ENCODE data around the gene VGLL4.

Gene VGLL4

DNA sequence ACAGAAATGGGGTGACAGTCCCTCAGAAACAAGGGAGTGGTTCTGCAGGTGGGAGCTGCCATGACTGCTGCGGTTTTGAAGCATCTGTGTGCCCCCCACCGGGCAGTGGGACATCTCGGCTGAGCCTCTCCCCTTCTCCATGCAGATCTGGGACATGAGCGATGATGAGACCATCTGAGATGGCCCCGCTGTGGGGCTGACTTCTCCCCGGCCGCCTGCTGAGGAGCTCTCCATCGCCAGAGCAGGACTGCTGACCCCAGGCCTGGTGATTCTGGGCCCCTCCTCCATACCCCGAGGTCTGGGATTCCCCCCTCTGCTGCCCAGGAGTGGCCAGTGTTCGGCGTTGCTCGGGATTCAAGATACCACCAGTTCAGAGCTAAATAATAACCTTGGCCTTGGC lies 89.0 kb downstream of the VGLL4 start:
- no peaks in the 10 kb centered on the region for H3K9me3 ChIP-seq (ENCODE audit: control insufficient read depth, low read length)
- no peak overlapping the region for H3K4me3 ChIP-seq (ENCODE audit: low read depth, low read length)
- H3K79me2 ChIP-seq = peaks cover 3% of the 10 kb centered on the region
- no peaks in the 10 kb centered on the region for H3K4me1 ChIP-seq
- no peaks in the 10 kb centered on the region for H3K36me3 ChIP-seq (ENCODE audit: control insufficient read depth, insufficient read depth, low read length)
- no peak overlapping the region for H3K4me2 ChIP-seq (ENCODE audit: low read length)
- H3K9ac ChIP-seq = no peak overlapping the region
- no peaks in the 10 kb centered on the region for H3K27me3 ChIP-seq (ENCODE audit: control insufficient read depth, insufficient read depth, low read length)
- TF ChIP-seq, protein P1, sequence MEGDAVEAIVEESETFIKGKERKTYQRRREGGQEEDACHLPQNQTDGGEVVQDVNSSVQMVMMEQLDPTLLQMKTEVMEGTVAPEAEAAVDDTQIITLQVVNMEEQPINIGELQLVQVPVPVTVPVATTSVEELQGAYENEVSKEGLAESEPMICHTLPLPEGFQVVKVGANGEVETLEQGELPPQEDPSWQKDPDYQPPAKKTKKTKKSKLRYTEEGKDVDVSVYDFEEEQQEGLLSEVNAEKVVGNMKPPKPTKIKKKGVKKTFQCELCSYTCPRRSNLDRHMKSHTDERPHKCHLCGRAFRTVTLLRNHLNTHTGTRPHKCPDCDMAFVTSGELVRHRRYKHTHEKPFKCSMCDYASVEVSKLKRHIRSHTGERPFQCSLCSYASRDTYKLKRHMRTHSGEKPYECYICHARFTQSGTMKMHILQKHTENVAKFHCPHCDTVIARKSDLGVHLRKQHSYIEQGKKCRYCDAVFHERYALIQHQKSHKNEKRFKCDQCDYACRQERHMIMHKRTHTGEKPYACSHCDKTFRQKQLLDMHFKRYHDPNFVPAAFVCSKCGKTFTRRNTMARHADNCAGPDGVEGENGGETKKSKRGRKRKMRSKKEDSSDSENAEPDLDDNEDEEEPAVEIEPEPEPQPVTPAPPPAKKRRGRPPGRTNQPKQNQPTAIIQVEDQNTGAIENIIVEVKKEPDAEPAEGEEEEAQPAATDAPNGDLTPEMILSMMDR (IDR thresholded peaks at IDR 0.05) = no peak
- H2AFZ ChIP-seq = no peak overlapping the region
- no peak overlapping the region for H3K27ac ChIP-seq

DNA sequence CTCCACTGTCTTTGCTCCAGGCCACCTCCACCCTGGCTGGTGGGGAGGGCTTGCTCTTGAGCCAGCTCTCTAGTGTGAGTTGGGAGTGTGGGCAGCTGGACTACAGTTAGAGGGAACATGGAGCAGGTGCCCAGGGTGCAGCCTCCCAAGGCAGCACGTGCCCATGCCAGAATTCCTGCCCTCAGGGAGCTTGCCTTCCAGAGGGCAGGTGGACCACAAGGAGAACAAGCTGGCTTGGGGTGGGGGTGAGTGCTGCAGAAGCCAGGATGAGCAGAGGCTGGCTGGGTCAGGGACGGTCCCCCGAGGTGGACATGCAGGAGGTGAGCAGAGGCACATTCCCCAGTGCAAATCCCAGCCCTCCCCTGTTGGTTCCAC lies 89.5 kb downstream of the VGLL4 start:
- TF ChIP-seq, protein P1 (IDR thresholded peaks at IDR 0.05) = no peak
- H3K27me3 ChIP-seq (ENCODE audit: control insufficient read depth, insufficient read depth, low read length) = no peaks in the 10 kb centered on the region
- no peak overlapping the region for H3K9ac ChIP-seq
- H3K4me2 ChIP-seq (ENCODE audit: low read length) = no peak overlapping the region
- no peak overlapping the region for H2AFZ ChIP-seq
- H3K79me2 ChIP-seq = peaks cover 3% of the 10 kb centered on the region
- no peaks in the 10 kb centered on the region for H3K36me3 ChIP-seq (ENCODE audit: control insufficient read depth, insufficient read depth, low read length)
- H3K4me1 ChIP-seq = no peaks in the 10 kb centered on the region
- H3K27ac ChIP-seq = no peak overlapping the region
- H3K4me3 ChIP-seq (ENCODE audit: low read depth, low read length) = no peak overlapping the region
- no peaks in the 10 kb centered on the region for H3K9me3 ChIP-seq (ENCODE audit: control insufficient read depth, low read length)

DNA sequence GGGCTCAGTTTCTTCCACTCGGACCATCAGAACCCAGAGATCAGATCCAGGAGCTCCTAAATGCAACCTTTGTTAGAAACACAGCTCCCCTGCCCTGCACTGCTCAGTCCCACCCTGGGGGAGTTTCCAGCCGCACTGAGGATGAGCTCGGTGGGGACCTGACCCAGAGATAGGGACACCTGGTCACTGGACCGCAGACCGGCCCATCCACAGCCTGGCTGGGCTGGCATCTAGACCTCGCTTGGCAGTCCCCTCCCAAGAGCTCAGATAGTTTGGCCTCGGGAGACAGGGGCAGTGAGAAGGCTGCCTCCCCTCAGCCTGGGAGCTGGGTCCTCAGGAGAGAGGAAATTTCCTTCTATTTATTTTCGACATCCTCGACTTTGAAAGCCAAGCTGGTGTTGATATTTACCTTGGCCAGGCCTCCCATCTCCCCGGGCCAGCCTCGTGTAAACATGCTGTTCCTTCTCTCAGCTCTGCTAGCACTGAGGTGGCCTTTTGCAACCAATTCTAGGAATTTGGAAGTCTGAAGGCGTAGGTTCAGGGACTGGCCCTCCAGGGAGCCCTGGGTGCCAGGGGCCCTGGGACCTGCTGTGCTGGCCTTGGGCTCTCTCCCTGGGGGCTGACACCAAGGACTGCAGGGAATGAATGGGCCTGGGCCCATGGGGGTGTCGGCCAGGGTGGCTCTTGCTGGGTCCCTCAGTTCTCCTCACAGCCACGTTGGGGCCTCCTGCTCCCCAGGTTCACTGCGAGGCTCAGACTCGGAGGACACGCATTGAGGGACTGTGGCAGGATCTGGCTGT lies 90.1 kb downstream of the VGLL4 start:
- H3K4me1 ChIP-seq = peaks cover 2% of the 10 kb centered on the region
- no peak overlapping the region for H3K4me2 ChIP-seq (ENCODE audit: low read length)
- no peak overlapping the region for H2AFZ ChIP-seq
- H3K27me3 ChIP-seq (ENCODE audit: control insufficient read depth, insufficient read depth, low read length) = no peaks in the 10 kb centered on the region
- no peaks in the 10 kb centered on the region for H3K9me3 ChIP-seq (ENCODE audit: control insufficient read depth, low read length)
- no peaks in the 10 kb centered on the region for H3K36me3 ChIP-seq (ENCODE audit: control insufficient read depth, insufficient read depth, low read length)
- no peak overlapping the region for H3K9ac ChIP-seq
- TF ChIP-seq, protein P1 (IDR thresholded peaks at IDR 0.05) = no peak
- peaks cover 3% of the 10 kb centered on the region for H3K79me2 ChIP-seq
- H3K27ac ChIP-seq = no peak overlapping the region
- no peak overlapping the region for H3K4me3 ChIP-seq (ENCODE audit: low read depth, low read length)

DNA sequence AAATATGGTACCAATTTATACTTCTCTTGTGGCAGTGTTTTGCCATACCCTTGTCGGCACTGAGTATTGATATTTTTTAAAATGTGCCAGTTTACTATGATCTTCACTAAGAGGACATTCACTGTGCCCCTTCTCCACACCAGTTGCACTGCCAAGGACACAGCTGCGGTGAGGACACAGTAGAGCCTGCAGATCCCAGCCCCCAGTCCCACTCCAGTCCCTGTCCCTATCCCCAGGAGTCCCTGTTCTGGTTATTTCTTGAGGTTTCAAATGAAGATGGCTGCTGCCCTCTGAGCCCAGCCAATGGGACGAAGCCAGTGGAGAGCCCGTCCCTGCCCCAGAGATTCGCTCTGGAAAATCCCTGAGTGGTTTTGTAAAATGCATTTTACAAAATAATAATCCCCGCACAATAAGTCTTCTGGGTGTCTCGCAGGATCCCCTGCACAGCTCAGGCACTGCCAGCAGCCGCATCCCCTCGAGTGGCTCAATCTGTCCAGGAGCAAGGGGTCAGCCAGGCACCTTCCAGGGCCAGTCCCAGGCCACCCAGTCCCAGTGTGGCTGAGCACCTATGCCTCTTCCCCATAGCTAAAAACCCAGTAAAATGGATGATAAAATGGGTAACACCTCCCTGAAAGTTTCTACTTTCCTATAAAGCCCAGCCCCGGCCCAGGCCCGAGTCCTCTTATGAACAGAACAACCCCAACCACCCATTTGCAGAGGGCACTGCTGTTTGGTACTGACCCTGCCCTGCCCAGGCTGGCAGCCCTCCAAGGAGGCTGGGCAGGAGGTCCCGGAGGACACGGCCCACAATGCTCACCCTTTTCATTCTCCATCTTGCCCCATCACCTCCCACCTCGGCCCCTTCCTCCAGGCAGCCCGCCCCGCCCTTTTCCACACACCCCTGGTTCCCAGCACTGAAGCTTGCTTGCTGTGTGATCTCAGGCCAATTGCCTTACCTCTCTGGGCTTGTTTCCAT lies 91.1 kb downstream of the VGLL4 start:
- Histone ChIP-seq H3K9me3 (ENCODE audit: control insufficient read depth, low read length) (no peaks in the 10 kb centered on the region), H3K4me3 (ENCODE audit: low read depth, low read length) (no peak overlapping the region), H3K27ac (no peak overlapping the region), H3K4me1 (peaks cover 6% of the 10 kb centered on the region), H3K4me2 (ENCODE audit: low read length) (no peak overlapping the region), H2AFZ (no peak overlapping the region), H3K9ac (no peak overlapping the region), H3K27me3 (ENCODE audit: control insufficient read depth, insufficient read depth, low read length) (no peaks in the 10 kb centered on the region), H3K36me3 (ENCODE audit: control insufficient read depth, insufficient read depth, low read length) (no peaks in the 10 kb centered on the region), H3K79me2 (peaks cover 3% of the 10 kb centered on the region)
- TF ChIP-seq, protein P1 (IDR thresholded peaks at IDR 0.05) = no peak
